Right lobe of liver (tissue), 6 donors: ENCODE data around the gene ANKH. TPM values are rescaled to one million over a fixed set of nuclear protein-coding genes. Genes with fewer than 3 reads are reported as not detected.

ENCODE experiments used
- ATAC-seq, 4 donors: fragments of 200-7000 bp; cut with Tn5 transposase; one replicate each; pipeline ENCODE4 v1.9.1; 2020; ENCODE audit warnings: mild to moderate bottlenecking in 4 of 4, moderate library complexity in 4 of 4
- DNase-seq, 3 donors: peaks; one replicate each; pipeline ENCODE4 v3.0.0-alpha.2; 2020
- H3K27ac ChIP-seq, 3 donors: fragments of 200-600 bp; one replicate each; pipeline ENCODE4 v1.8.0; 2022
- H3K27me3 ChIP-seq, 2 donors: fragments of 200-600 bp; one replicate each; pipeline ENCODE4 v1.8.0; 2022
- H3K36me3 ChIP-seq, 4 donors: fragments of 200-600 bp; sonication (generic) in 1 of 4; one replicate each; pipeline versions ENCODE4 v1.5.1 to v1.8.0; 2017 to 2022; ENCODE audit warnings: control low read depth in 1 of 4
- H3K4me1 ChIP-seq, 4 donors: fragments of 200-600 bp; sonication (generic) in 1 of 4; one replicate each; pipeline versions ENCODE4 v1.5.1 to v1.8.0; 2017 to 2022; ENCODE audit warnings: control low read depth in 1 of 4
- H3K4me3 ChIP-seq, 3 donors: fragments of 200-600 bp; one replicate each; pipeline ENCODE4 v1.8.0; 2022
- H3K9me3 ChIP-seq, 4 donors: fragments of 200-600 bp; sonication (generic) in 1 of 4; one replicate each; pipeline versions ENCODE4 v1.5.1 to v1.8.0; 2017 to 2022; ENCODE audit warnings: control low read depth in 1 of 4
- CTCF ChIP-seq, 4 donors: fragments of 200-600 bp in 3 of 4; fragments of 450-650 bp in 1 of 4; IDR thresholded peaks; one replicate each; pipeline versions ENCODE4 v1.5.1 to v1.8.0; 2016 to 2022; ENCODE audit warnings: antibody characterized with exemption in 4 of 4, mild to moderate bottlenecking in 2 of 4
- POLR2A ChIP-seq: fragments of 450-650 bp; IDR thresholded peaks from one replicate; pipeline ENCODE4 v1.6.1; 2017; ENCODE audit warnings: antibody characterized with exemption, mild to moderate bottlenecking
- WGBS: methylation state at CpG from one replicate; pipeline ENCODE4 v1.1.6; 2018; ENCODE audit warnings: low coverage, low lambda C conversion rate; ENCODE audit not compliant: insufficient coverage; ENCODE audit errors: missing lambda C conversion rate; 5-methylcytosine and 5-hydroxymethylcytosine counted together
- intact Hi-C, 2 donors: fragments of 100-400 bp; cut with DNase I; formaldehyde crosslinking; loops; one replicate each; pipeline versions ENCODE4 v1.11.2 to v1.14.1; 2022
- total RNA-seq, 6 experiments: library from RNA; depleted of rRNA in 2 of 6; stranded (reverse); fragments of >200 nt in 2 of 6; fragmentation: NEBNext Ultra II Directional in 3 of 6; extraction: Animal tissue kit (Norgen Biotek cat#: 25700) in 3 of 6; gene quantifications; one replicate each; pipeline versions ENCODE4 v1.1.0 to v1.2.4, GENCODE V29; 2016 to 2023
- donor health status: DM: no; HTN: yes; CAD: no.
- donor health status: DM: no; HTN: no; CAD: no.
- donor health status: DM: no; HTN: no; CAD: no.
- donor health status: DM: no; HTN: yes; CAD: no.
- donor health status: DM: no; HTN: yes; CAD: no.

Gene ANKH
- total RNA-seq, 6 experiments from 2014 or later, result 38.5 to 121 (median 61.9) TPM

GRCh38 chr5:14714706-14715105 is 156.9 kb downstream of the ANKH start:
- Histone ChIP-seq H3K4me1 (peaks cover 0 to 15% (median 5%) of the 10 kb centered on the region in 4 donors), H3K9me3 (no peaks in the 10 kb centered on the region), H3K4me3 (no peak overlapping the region), H3K27me3 (no peaks in the 10 kb centered on the region), H3K36me3 (peaks cover 0 to 59% (median 4%) of the 10 kb centered on the region in 4 donors), H3K27ac (no peak overlapping the region)
- ATAC-seq (peak in 1 of 4 donors; percentile 19), DNase-seq (no peak)
- WGBS, result 100% methylated on average over 3 of the region's 6 CpGs
- intact Hi-C loops, result no loop called here
- TF ChIP-seq POLR2A (no peak), CTCF (IDR thresholded peaks at IDR 0.05) (no peak)

GRCh38 chr5:14713476-14714390 is 157.8 kb downstream of the ANKH start:
- no peaks in the 10 kb centered on the region for H3K9me3 ChIP-seq
- intact Hi-C loops, result no loop called here
- no peak overlapping the region for H3K27ac ChIP-seq
- H3K36me3 ChIP-seq, result peaks cover 0 to 68% (median 6%) of the 10 kb centered on the region in 4 donors
- peaks cover 0 to 15% (median 5%) of the 10 kb centered on the region in 4 donors for H3K4me1 ChIP-seq
- no peak for DNase-seq
- H3K4me3 ChIP-seq, result no peak overlapping the region
- ATAC-seq, result peak; percentile 3 to 23 (median 6)
- WGBS, result 100% methylated on average over 3 of the region's 23 CpGs
- no peak for TF ChIP-seq CTCF (IDR thresholded peaks at IDR 0.05)
- no peak for TF ChIP-seq POLR2A
- H3K27me3 ChIP-seq, result no peaks in the 10 kb centered on the region

- Histone ChIP-seq H3K4me1 (peaks cover 0 to 21% (median 5%) of the 10 kb centered on the region in 4 donors), H3K9me3 (no peaks in the 10 kb centered on the region), H3K4me3 (no peak overlapping the region), H3K27me3 (no peaks in the 10 kb centered on the region), H3K27ac (no peak overlapping the region), H3K36me3 (peaks cover 0 to 70% (median 6%) of the 10 kb centered on the region in 4 donors)
- WGBS, result 96% methylated on average over 14 of the region's 17 CpGs
- ATAC-seq (no peak), DNase-seq (no peak)
- TF ChIP-seq CTCF (IDR thresholded peaks at IDR 0.05) (no peak), POLR2A (no peak)
- intact Hi-C loops, result no loop called here
Measured at GRCh38 chr5:14712666-14713065, 158.9 kb downstream of the ANKH start.

- intact Hi-C loops, result no loop called here
- no peak overlapping the region for H3K27ac ChIP-seq
- H3K36me3 ChIP-seq, result peaks cover 0 to 70% (median 6%) of the 10 kb centered on the region in 4 donors
- DNase-seq (no peak), ATAC-seq (peak in 1 of 4 donors; percentile 3)
- no peak overlapping the region for H3K4me3 ChIP-seq
- peaks cover 0 to 21% (median 4%) of the 10 kb centered on the region in 4 donors for H3K4me1 ChIP-seq
- H3K27me3 ChIP-seq, result no peaks in the 10 kb centered on the region
- H3K9me3 ChIP-seq, result no peaks in the 10 kb centered on the region
- TF ChIP-seq CTCF (IDR thresholded peaks at IDR 0.05) (no peak), POLR2A (no peak)
- 87% methylated on average over 10 of the region's 11 CpGs for WGBS
Measured at GRCh38 chr5:14712131-14712530, 159.4 kb downstream of the ANKH start.
